Hepatocyte (in vitro differentiated cells): ENCODE data around the gene RHOF. TPM values are rescaled to one million over a fixed set of nuclear protein-coding genes. Genes with fewer than 3 reads are reported as not detected.

Experiments
- DNase-seq: peaks from one replicate; pipeline ENCODE4 v3.0.0-alpha.2; 2016; ENCODE audit warnings: low spot score
- H2AFZ ChIP-seq: fragments of 200-600 bp; sonication (generic); 2 replicates; pipeline ENCODE4 v1.6.0; 2016; ENCODE audit warnings: antibody characterized with exemption, mild to moderate bottlenecking
- H3K27ac ChIP-seq: fragments of 200-600 bp; sonication (generic); 2 replicates; pipeline ENCODE4 v1.5.1; 2016; ENCODE audit warnings: mild to moderate bottlenecking
- H3K27me3 ChIP-seq: fragments of 200-600 bp; sonication (generic); 2 replicates; pipeline ENCODE4 v1.6.1; 2016
- H3K36me3 ChIP-seq: fragments of 200-600 bp; sonication (generic); replicated peaks from 2 replicates; pipeline ENCODE4 v1.5.1; 2016; ENCODE audit warnings: low read depth; ENCODE audit not compliant: insufficient read depth
- H3K4me1 ChIP-seq: fragments of 200-600 bp; sonication (generic); 2 replicates; pipeline ENCODE4 v1.5.1; 2016; ENCODE audit warnings: mild to moderate bottlenecking, moderate library complexity; ENCODE audit not compliant: insufficient read depth
- H3K4me2 ChIP-seq: fragments of 200-600 bp; sonication (generic); 2 replicates; pipeline ENCODE4 v1.6.0; 2016
- H3K4me3 ChIP-seq: fragments of 200-600 bp; sonication (generic); 2 replicates; pipeline ENCODE4 v1.5.1; 2016; ENCODE audit warnings: mild to moderate bottlenecking
- H3K79me2 ChIP-seq: fragments of 200-600 bp; sonication (generic); 2 replicates; pipeline ENCODE4 v1.6.0; 2017; ENCODE audit warnings: mild to moderate bottlenecking
- H3K9me2 ChIP-seq: fragments of 200-600 bp; sonication (generic); replicated peaks from 2 replicates; pipeline ENCODE4 v1.6.0; 2017; ENCODE audit warnings: mild to moderate bottlenecking; ENCODE audit not compliant: insufficient read depth
- H3K9me3 ChIP-seq: fragments of 200-600 bp; sonication (generic); 2 replicates; pipeline ENCODE4 v1.5.1; 2016; ENCODE audit warnings: low read depth, mild to moderate bottlenecking
- H4K20me1 ChIP-seq: fragments of 200-600 bp; sonication (generic); 2 replicates; pipeline ENCODE4 v1.6.0; 2016; ENCODE audit warnings: mild to moderate bottlenecking; ENCODE audit not compliant: insufficient read depth, poor library complexity, severe bottlenecking
- EZH2 ChIP-seq: fragments of 200-600 bp; sonication (generic); IDR thresholded peaks from 2 replicates; pipeline ENCODE4 v1.6.1; 2016; ENCODE audit warnings: antibody characterized with exemption, mild to moderate bottlenecking, borderline replicate concordance
- EZH2phosphoT487 ChIP-seq: fragments of 200-600 bp; sonication (generic); IDR thresholded peaks from one replicate; pipeline ENCODE4 v1.6.1; 2018; ENCODE audit warnings: antibody characterized with exemption, mild to moderate bottlenecking, low read depth, moderate library complexity; ENCODE audit not compliant: unreplicated experiment, severe bottlenecking
- WGBS: methylation state at CpG from one replicate; pipeline ENCODE4 v1.1.6; 2016; ENCODE audit warnings: low lambda C conversion rate; ENCODE audit errors: missing lambda C conversion rate; 5-methylcytosine and 5-hydroxymethylcytosine counted together
- polyA plus RNA-seq: library from polyadenylated mRNA; unstranded; fragments of >200 nt; fragmentation: Nextera tagmentation; extraction: Ambion mirVana; gene quantifications from 2 replicates; pipeline ENCODE4 v1.2.1, GENCODE V29; 2016
- total RNA-seq: library from RNA; depleted of rRNA; stranded (reverse); fragments of >200 nt; gene quantifications from 2 replicates; pipeline ENCODE4 v1.2.3, GENCODE V29; 2014
- TF ChIP-seq, protein P1 (sequence below): fragments of 200-600 bp; sonication (generic); IDR thresholded peaks from 2 replicates; pipeline ENCODE4 v1.5.1; 2016; ENCODE audit warnings: antibody characterized with exemption, mild to moderate bottlenecking; ENCODE audit not compliant: poor library complexity

RHOF gene
- total and polyA plus RNA-seq, 2 experiments from 2014 or later = 40.4 to 45.3 TPM

- Histone ChIP-seq H2AFZ (no peak overlapping the region), H3K4me1 (peaks cover 6% of the 10 kb centered on the region), H3K79me2 (peaks cover 42% of the 10 kb centered on the region), H3K4me3 (no peak overlapping the region), H3K9me3 (no peaks in the 10 kb centered on the region), H3K36me3 (no peaks in the 10 kb centered on the region), H3K4me2 (no peak overlapping the region), H3K27ac (no peak overlapping the region), H3K9me2 (no peaks in the 10 kb centered on the region), H4K20me1 (no peaks in the 10 kb centered on the region), H3K27me3 (no peaks in the 10 kb centered on the region)
- DNase-seq = no peak
- TF ChIP-seq EZH2phosphoT487 = no peak
- TF ChIP-seq, protein P1, sequence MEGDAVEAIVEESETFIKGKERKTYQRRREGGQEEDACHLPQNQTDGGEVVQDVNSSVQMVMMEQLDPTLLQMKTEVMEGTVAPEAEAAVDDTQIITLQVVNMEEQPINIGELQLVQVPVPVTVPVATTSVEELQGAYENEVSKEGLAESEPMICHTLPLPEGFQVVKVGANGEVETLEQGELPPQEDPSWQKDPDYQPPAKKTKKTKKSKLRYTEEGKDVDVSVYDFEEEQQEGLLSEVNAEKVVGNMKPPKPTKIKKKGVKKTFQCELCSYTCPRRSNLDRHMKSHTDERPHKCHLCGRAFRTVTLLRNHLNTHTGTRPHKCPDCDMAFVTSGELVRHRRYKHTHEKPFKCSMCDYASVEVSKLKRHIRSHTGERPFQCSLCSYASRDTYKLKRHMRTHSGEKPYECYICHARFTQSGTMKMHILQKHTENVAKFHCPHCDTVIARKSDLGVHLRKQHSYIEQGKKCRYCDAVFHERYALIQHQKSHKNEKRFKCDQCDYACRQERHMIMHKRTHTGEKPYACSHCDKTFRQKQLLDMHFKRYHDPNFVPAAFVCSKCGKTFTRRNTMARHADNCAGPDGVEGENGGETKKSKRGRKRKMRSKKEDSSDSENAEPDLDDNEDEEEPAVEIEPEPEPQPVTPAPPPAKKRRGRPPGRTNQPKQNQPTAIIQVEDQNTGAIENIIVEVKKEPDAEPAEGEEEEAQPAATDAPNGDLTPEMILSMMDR = no peak
- no peak for TF ChIP-seq EZH2
- 73% methylated on average over 24 of the region's 28 CpGs for WGBS
Observed at GRCh38 chr12:121789800-121790728, 3.4 kb downstream of the RHOF start.

GRCh38 chr12:121789233-121789781, 4.2 kb downstream of the RHOF start:
- H2AFZ ChIP-seq = no peak overlapping the region
- no peaks in the 10 kb centered on the region for H3K9me2 ChIP-seq
- H3K27me3 ChIP-seq = no peaks in the 10 kb centered on the region
- H3K4me2 ChIP-seq = no peak overlapping the region
- WGBS = 85% methylated on average over 12 of the region's 13 CpGs
- H3K36me3 ChIP-seq = no peaks in the 10 kb centered on the region
- peaks cover 46% of the 10 kb centered on the region for H3K79me2 ChIP-seq
- peaks cover under 1% of the 10 kb centered on the region for H3K4me1 ChIP-seq
- no peaks in the 10 kb centered on the region for H3K9me3 ChIP-seq
- TF ChIP-seq, protein P1 = no peak
- TF ChIP-seq EZH2 (no peak), EZH2phosphoT487 (no peak)
- H4K20me1 ChIP-seq = no peaks in the 10 kb centered on the region
- no peak for DNase-seq
- no peak overlapping the region for H3K27ac ChIP-seq
- H3K4me3 ChIP-seq = no peak overlapping the region

- H3K36me3 ChIP-seq = no peaks in the 10 kb centered on the region
- no peaks in the 10 kb centered on the region for H3K9me3 ChIP-seq
- peaks cover 55% of the 10 kb centered on the region for H3K79me2 ChIP-seq
- peaks cover 3% of the 10 kb centered on the region for H3K4me1 ChIP-seq
- H2AFZ ChIP-seq = no peak overlapping the region
- WGBS = 84% methylated on average over 7 of the region's 7 CpGs
- no peaks in the 10 kb centered on the region for H4K20me1 ChIP-seq
- no peaks in the 10 kb centered on the region for H3K9me2 ChIP-seq
- TF ChIP-seq EZH2 = no peak
- TF ChIP-seq, protein P1 = no peak
- no peak overlapping the region for H3K4me2 ChIP-seq
- H3K27me3 ChIP-seq = no peaks in the 10 kb centered on the region
- DNase-seq = no peak
- no peak overlapping the region for H3K4me3 ChIP-seq
- no peak overlapping the region for H3K27ac ChIP-seq
Observed at GRCh38 chr12:121788176-121788818, 5.2 kb downstream of the RHOF start.
